Activated naive CD4-positive, alpha-beta T cell treated with anti-CD3 and anti-CD28 coated beads for 36 hours (primary cell): ENCODE results near the gene MCHR1. TPM values are rescaled to one million over a fixed set of nuclear protein-coding genes. Genes with fewer than 3 reads are reported as not detected.
"Not testable (repeated sequence)": the region's sequence is repeated elsewhere in the genome, so short reads cannot be mapped to it uniquely, and the experiment has no call there.

Source experiments
- CTCF ChIA-PET: fragments of 350-600 bp; sonication (Branson Sonifier 250); formaldehyde crosslinking; loops from one replicate; lab custom pipeline; 2021; ENCODE audit warnings: antibody characterized with exemption; lab: Charles Lee
- DNase-seq: peaks from one replicate; pipeline ENCODE4 v3.0.0-alpha.2; 2020
- H3K27ac Mint-ChIP-seq: one replicate; pipeline ENCODE4 v1.8.0; 2021; ENCODE audit warnings: mild to moderate bottlenecking, mixed read lengths
- H3K27me3 Mint-ChIP-seq: one replicate; pipeline ENCODE4 v1.8.0; 2021; ENCODE audit warnings: low read depth, mixed read lengths
- H3K36me3 Mint-ChIP-seq: one replicate; pipeline ENCODE4 v1.8.0; 2021; ENCODE audit warnings: low read depth, mixed read lengths
- H3K4me1 Mint-ChIP-seq: one replicate; pipeline ENCODE4 v1.8.0; 2021; ENCODE audit warnings: low read depth, mixed read lengths
- H3K4me3 Mint-ChIP-seq: one replicate; pipeline ENCODE4 v1.8.0; 2021; ENCODE audit warnings: mild to moderate bottlenecking, moderate library complexity, mixed read lengths
- H3K9me3 Mint-ChIP-seq: one replicate; pipeline ENCODE4 v1.8.0; 2021; ENCODE audit warnings: mixed read lengths
- intact Hi-C: fragments of 100-400 bp; cut with micrococcal nuclease; formaldehyde crosslinking; loops from one replicate; pipeline ENCODE4 v1.15.1; 2023
- total RNA-seq, 2 experiments: library from RNA; stranded (reverse); gene quantifications; one replicate each; pipeline ENCODE4 v1.2.3, GENCODE V29; 2021

The MCHR1 gene
- total RNA-seq, 2 experiments from 2014 or later: not detected

DNA sequence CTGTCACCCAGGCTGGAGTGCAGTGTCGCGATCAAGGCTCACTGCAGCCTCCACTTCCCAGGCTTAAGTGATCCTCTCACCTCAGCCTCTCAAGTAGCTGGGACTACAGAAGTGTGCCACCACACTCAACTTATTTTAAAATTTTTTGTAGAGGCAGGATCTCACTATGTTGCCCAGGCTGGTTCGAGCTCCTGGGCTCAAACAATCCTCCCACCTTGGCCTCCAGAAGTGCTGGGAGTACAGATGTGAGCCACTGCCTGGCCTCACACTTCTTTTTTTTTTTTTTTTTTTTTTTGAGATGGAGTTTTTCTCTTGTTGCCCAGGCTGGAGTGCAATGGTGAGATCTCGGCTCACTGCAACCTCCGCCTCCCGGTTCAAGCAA lies 40.9 kb downstream of the MCHR1 start:
- H3K4me3 Mint-ChIP-seq, DNase-seq, H3K9me3 Mint-ChIP-seq, intact Hi-C loops, H3K27me3 Mint-ChIP-seq, H3K27ac Mint-ChIP-seq, H3K36me3 Mint-ChIP-seq: not testable (repeated sequence)
- H3K4me1 Mint-ChIP-seq: peaks cover 11% of the 10 kb centered on the region
- CTCF ChIA-PET: interaction anchor here (1.1 kb wide), 1 partner anchor 41 kb away, joined by 6 read pairs; no protein-coding TSS in a partner anchor

- CTCF ChIA-PET: no interaction called here
Observed at GRCh38 chr22:40720538-40721256, 41.4 kb downstream of the MCHR1 start.

DNA sequence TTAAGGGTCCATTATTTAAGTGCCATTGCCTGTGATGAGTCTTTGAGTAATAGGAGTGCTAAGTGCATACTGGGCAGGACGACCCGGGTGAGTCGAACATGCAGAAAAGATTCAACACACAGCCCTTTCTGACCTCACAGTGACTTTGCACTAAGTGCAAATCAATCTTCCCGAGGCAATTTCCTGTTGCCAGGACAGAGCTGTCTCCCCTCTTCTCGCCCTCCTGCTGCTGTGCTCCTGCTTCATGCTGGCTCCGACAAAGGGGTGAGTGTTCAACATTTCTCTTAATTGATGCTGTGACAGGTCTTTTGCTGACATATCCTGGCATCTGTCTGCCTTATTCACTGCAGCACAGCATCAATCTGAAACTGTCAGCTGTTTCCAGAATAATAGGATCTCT lies 42.0 kb downstream of the MCHR1 start:
- Mint-ChIP-seq H3K36me3 (no peaks in the 10 kb centered on the region), H3K27ac (no peak overlapping the region), H3K27me3 (no peaks in the 10 kb centered on the region), H3K4me1 (peaks cover 11% of the 10 kb centered on the region), H3K4me3 (no peak overlapping the region), H3K9me3 (no peaks in the 10 kb centered on the region)
- peak; percentile 27 for DNase-seq
- intact Hi-C loops: no loop called here
- CTCF ChIA-PET: no interaction called here

More at GRCh38 chr22:40720538-40721256, 41.4 kb downstream of the MCHR1 start:
- no peak for DNase-seq
- H3K4me3 Mint-ChIP-seq: no peak overlapping the region
- peaks cover 11% of the 10 kb centered on the region for H3K4me1 Mint-ChIP-seq
- no peak overlapping the region for H3K27ac Mint-ChIP-seq
- no peaks in the 10 kb centered on the region for H3K9me3 Mint-ChIP-seq
- H3K36me3 Mint-ChIP-seq: no peaks in the 10 kb centered on the region
- H3K27me3 Mint-ChIP-seq: no peaks in the 10 kb centered on the region
- intact Hi-C loops: no loop called here

DNA sequence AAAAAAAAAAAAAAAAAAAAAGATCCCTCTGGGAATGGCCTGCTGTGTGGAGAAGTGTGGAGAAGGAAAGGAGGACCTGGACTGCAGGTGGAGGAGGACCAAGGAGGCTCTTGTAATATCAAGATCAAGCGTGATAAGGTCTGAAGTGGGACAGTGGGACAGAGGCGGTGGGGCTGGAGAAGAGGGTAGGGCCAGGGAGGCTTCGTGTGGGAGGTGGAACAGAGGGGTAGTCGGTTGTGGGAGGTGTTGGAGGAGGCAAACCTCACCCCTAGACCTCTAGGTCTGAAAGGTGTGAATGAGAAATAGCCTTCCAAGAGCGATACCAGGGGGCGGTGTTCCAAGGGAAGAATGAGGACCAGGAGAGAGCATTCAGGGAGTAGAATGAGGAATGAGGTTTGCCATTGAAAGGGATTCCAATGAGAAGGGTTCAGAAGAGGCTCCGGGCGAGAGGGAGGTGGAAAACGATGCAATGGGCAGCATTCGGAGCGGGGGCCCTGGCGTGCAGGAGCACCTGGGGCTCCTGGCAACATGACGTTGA lies 44.2 kb downstream of the MCHR1 start:
- Mint-ChIP-seq H3K27me3 (no peaks in the 10 kb centered on the region), H3K4me1 (peaks cover 23% of the 10 kb centered on the region), H3K27ac (no peak overlapping the region), H3K9me3 (no peaks in the 10 kb centered on the region), H3K36me3 (no peaks in the 10 kb centered on the region), H3K4me3 (no peak overlapping the region)
- intact Hi-C loops: no loop called here
- no peak for DNase-seq
- CTCF ChIA-PET: no interaction called here

- Mint-ChIP-seq H3K27ac (peak overlapping the region; percentile 82), H3K36me3 (peaks cover 4% of the 10 kb centered on the region), H3K27me3 (no peaks in the 10 kb centered on the region), H3K4me1 (peaks cover 34% of the 10 kb centered on the region), H3K9me3 (no peaks in the 10 kb centered on the region), H3K4me3 (peak overlapping the region; percentile 69)
- intact Hi-C loops: loop anchor here (5.0 kb wide), 3 partner anchors 36 to 91 kb away; partner anchors contain the start of gene SLC25A17
- peak; percentile 47 for DNase-seq
- CTCF ChIA-PET: interaction anchor here (0.6 to 1.5 kb wide), 2 partner anchors 21 to 43 kb away, joined by 3 to 5 read pairs; no protein-coding TSS in a partner anchor
Observed at GRCh38 chr22:40726514-40726913, 47.2 kb downstream of the MCHR1 start.

- intact Hi-C loops: loop anchor here (1.0 to 5.0 kb wide), 5 partner anchors 16 to 90 kb away; partner anchors contain the start of gene SLC25A17
- H3K9me3 Mint-ChIP-seq: no peaks in the 10 kb centered on the region
- peak; percentile 46 for DNase-seq
- CTCF ChIA-PET: interaction anchor here (1.5 kb wide), 1 partner anchor 44 kb away, joined by 5 read pairs; no protein-coding TSS in a partner anchor
- peak overlapping the region; percentile 82 for H3K27ac Mint-ChIP-seq
- H3K27me3 Mint-ChIP-seq: no peaks in the 10 kb centered on the region
- H3K4me1 Mint-ChIP-seq: peaks cover 39% of the 10 kb centered on the region
- H3K36me3 Mint-ChIP-seq: peaks cover 4% of the 10 kb centered on the region
- H3K4me3 Mint-ChIP-seq: peak overlapping the region; percentile 69
Observed at GRCh38 chr22:40727070-40727963, 48.0 kb downstream of the MCHR1 start.

DNA sequence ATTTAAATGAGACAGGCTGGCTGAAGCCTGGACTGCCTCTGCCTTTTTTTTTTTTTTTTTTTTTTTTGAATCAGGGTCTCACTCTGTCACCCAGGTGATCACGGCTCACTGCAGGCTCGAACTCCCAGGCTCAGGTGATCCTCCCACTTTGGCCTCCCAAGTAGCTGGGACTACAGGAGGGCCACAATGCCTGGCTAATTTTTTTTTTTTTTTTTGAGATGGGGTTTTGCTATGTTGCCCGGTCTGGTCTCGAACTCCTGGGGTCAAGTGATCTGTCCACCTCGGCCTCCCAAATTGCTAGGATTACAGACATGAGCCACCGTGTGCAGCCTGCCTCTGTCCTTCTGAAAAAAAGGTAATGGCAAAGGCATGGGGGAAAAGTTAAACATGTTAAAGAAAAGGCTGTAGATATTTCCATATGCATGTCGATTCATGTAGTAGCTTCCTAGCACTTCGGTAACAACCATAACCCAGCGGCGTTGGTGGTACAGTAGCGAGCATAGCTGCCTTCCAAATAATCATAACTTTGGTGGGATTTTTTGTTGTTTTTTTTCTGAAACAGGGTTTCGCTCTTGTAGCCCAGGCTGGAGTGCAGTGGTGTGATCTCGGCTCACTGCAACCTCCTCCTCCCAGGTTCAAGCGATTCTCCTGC lies 48.8 kb downstream of the MCHR1 start:
- Mint-ChIP-seq H3K36me3 (peaks cover 4% of the 10 kb centered on the region), H3K9me3 (no peaks in the 10 kb centered on the region), H3K4me3 (peak overlapping the region; percentile 63), H3K4me1 (peaks cover 45% of the 10 kb centered on the region), H3K27ac (peak overlapping the region; percentile 82), H3K27me3 (no peaks in the 10 kb centered on the region)
- DNase-seq: no peak
- CTCF ChIA-PET: interaction anchor here (0.6 to 1.9 kb wide), 3 partner anchors 17 to 45 kb away, joined by 4 to 8 read pairs (median 5); no protein-coding TSS in a partner anchor
- intact Hi-C loops: loop anchor here (1.0 to 5.0 kb wide), 5 partner anchors 17 to 89 kb away; partner anchors contain the start of gene SLC25A17

- peaks cover 45% of the 10 kb centered on the region for H3K4me1 Mint-ChIP-seq
Observed at GRCh38 chr22:40728731-40729189, 49.5 kb downstream of the MCHR1 start.

GRCh38 chr22:40729284-40729683 lies 50.0 kb downstream of the MCHR1 start:
- CTCF ChIA-PET: interaction anchor here (0.6 to 1.9 kb wide), 3 partner anchors 18 to 87 kb away, joined by 4 to 8 read pairs (median 5); no protein-coding TSS in a partner anchor
- no peaks in the 10 kb centered on the region for H3K27me3 Mint-ChIP-seq
- no peak overlapping the region for H3K4me3 Mint-ChIP-seq
- peaks cover 4% of the 10 kb centered on the region for H3K36me3 Mint-ChIP-seq
- H3K27ac Mint-ChIP-seq: peak overlapping the region; percentile 82
- intact Hi-C loops: loop anchor here (5.0 kb wide), 3 partner anchors 33 to 88 kb away; partner anchors contain the start of gene SLC25A17
- H3K4me1 Mint-ChIP-seq: peaks cover 45% of the 10 kb centered on the region
- H3K9me3 Mint-ChIP-seq: no peaks in the 10 kb centered on the region
- DNase-seq: no peak

More at GRCh38 chr22:40728731-40729189, 49.5 kb downstream of the MCHR1 start:
- Mint-ChIP-seq H3K27me3 (no peaks in the 10 kb centered on the region), H3K27ac (peak overlapping the region; percentile 82), H3K4me3 (peak overlapping the region; percentile 63), H3K36me3 (peaks cover 4% of the 10 kb centered on the region), H3K9me3 (no peaks in the 10 kb centered on the region)
- intact Hi-C loops: loop anchor here (5.0 kb wide), 3 partner anchors 34 to 89 kb away; partner anchors contain the start of gene SLC25A17
- DNase-seq: peak; percentile 80
- CTCF ChIA-PET: interaction anchor here (0.6 to 1.9 kb wide), 3 partner anchors 18 to 88 kb away, joined by 4 to 8 read pairs (median 5); no protein-coding TSS in a partner anchor
